Sigmoid colon (tissue), 7 donors: Measurements from ENCODE around the gene NUMB. TPM values are rescaled to one million over a fixed set of nuclear protein-coding genes. Genes with fewer than 3 reads are reported as not detected.

Experiments used
- DNase-seq: peaks from one replicate; pipeline ENCODE4 v3.0.0-alpha.2; 2019
- H3K27ac ChIP-seq, 4 donors: fragments of 200-600 bp; sonication (generic); one replicate each; pipeline ENCODE4 v1.5.1; 2016 to 2019; ENCODE audit warnings: mild to moderate bottlenecking in 1 of 4
- H3K27me3 ChIP-seq, 3 donors: fragments of 200-600 bp; sonication (generic); one replicate each; pipeline ENCODE4 v1.5.1; 2019; ENCODE audit warnings: mild to moderate bottlenecking in 1 of 3
- H3K36me3 ChIP-seq, 4 donors: fragments of 200-600 bp; sonication (generic); one replicate each; pipeline ENCODE4 v1.5.1; 2016 to 2019
- H3K4me1 ChIP-seq, 4 donors: fragments of 200-600 bp; sonication (generic); one replicate each; pipeline ENCODE4 v1.5.1; 2017 to 2019
- H3K4me3 ChIP-seq, 4 donors: fragments of 200-600 bp; sonication (generic); one replicate each; pipeline ENCODE4 v1.5.1; 2017 to 2019; ENCODE audit warnings: mild to moderate bottlenecking in 2 of 4, moderate library complexity in 1 of 4
- H3K9me3 ChIP-seq, 4 donors: fragments of 200-600 bp in 3 of 4; sonication (generic) in 3 of 4; one replicate each; pipeline versions ENCODE4 v1.5.1 to v1.6.1; 2013 to 2019
- CTCF ChIP-seq, 4 experiments: fragments of 450-650 bp in 3 of 4; fragments of 200-600 bp in 1 of 4; IDR thresholded peaks; one replicate each; pipeline ENCODE4 v1.5.1; 2016 to 2019; ENCODE audit warnings: antibody characterized with exemption in 4 of 4, mild to moderate bottlenecking in 3 of 4, moderate library complexity in 2 of 4
- EP300 ChIP-seq, 4 donors: sonication (generic); formaldehyde crosslinking; IDR thresholded peaks; one replicate each; pipeline ENCODE4 v1.6.1; 2017; ENCODE audit warnings: antibody characterized with exemption in 4 of 4
- POLR2A ChIP-seq, 2 donors: fragments of 450-650 bp; IDR thresholded peaks; one replicate each; pipeline ENCODE4 v1.6.1; 2016; ENCODE audit warnings: antibody characterized with exemption in 2 of 2, mild to moderate bottlenecking in 2 of 2, moderate library complexity in 2 of 2
- POLR2AphosphoS5 ChIP-seq, 4 donors: sonication (generic); formaldehyde crosslinking; IDR thresholded peaks; one replicate each; pipeline ENCODE4 v1.6.1; 2017; ENCODE audit warnings: antibody characterized with exemption in 4 of 4
- WGBS, 2 donors: extraction: QIAGEN DNeasy Blood & Tissue Kit; methylation state at CpG; one replicate each; pipeline ENCODE4 v1.1.7; 2013; 5-methylcytosine and 5-hydroxymethylcytosine counted together
- intact Hi-C: fragments of 100-400 bp; cut with DNase I; formaldehyde crosslinking; loops from one replicate; pipeline ENCODE4 v1.15.1; 2023
- polyA plus RNA-seq, 3 donors: library from polyadenylated mRNA; stranded (reverse); fragments of 200-250 nt; gene quantifications; one replicate each; pipeline ENCODE4 v1.2.3, GENCODE V29; 2013
- total RNA-seq, 4 donors: library from RNA; depleted of rRNA; stranded (reverse); fragments of >200 nt; gene quantifications; one replicate each; pipeline ENCODE4 v1.1.0, GENCODE V29; 2016
- donor health status: healthy with polysubstance abuse.
- donor health status: Bipolar disorder and iron deficiency.
- donor health status: healthy.

Gene NUMB
- total and polyA plus RNA-seq, 7 donors, result 37.6 to 80.3 (median 53.4) TPM

- Histone ChIP-seq H3K4me3 (no peak overlapping the region), H3K4me1 (no peaks in the 10 kb centered on the region), H3K27ac (no peak overlapping the region), H3K36me3 (peaks cover 0 to 49% (median 2%) of the 10 kb centered on the region in 4 donors), H3K27me3 (no peaks in the 10 kb centered on the region), H3K9me3 (no peaks in the 10 kb centered on the region)
- no peak for DNase-seq
- intact Hi-C loops, result loop anchor here (1.0 to 10.0 kb wide), 2 partner anchors 177 to 340 kb away; no protein-coding TSS in a partner anchor
- TF ChIP-seq POLR2AphosphoS5 (IDR thresholded peaks at IDR 0.05) (no peak), CTCF (IDR thresholded peaks at IDR 0.05) (peak; percentile 49 to 68 (median 64)), POLR2A (IDR thresholded peaks at IDR 0.05) (no peak), EP300 (IDR thresholded peaks at IDR 0.05) (no peak)
- 67 to 79% methylated on average over 1 of the region's 1 CpG for WGBS, 2 donors
Observed at GRCh38 chr14:73295198-73295796, 163.0 kb downstream of the NUMB start.

DNA sequence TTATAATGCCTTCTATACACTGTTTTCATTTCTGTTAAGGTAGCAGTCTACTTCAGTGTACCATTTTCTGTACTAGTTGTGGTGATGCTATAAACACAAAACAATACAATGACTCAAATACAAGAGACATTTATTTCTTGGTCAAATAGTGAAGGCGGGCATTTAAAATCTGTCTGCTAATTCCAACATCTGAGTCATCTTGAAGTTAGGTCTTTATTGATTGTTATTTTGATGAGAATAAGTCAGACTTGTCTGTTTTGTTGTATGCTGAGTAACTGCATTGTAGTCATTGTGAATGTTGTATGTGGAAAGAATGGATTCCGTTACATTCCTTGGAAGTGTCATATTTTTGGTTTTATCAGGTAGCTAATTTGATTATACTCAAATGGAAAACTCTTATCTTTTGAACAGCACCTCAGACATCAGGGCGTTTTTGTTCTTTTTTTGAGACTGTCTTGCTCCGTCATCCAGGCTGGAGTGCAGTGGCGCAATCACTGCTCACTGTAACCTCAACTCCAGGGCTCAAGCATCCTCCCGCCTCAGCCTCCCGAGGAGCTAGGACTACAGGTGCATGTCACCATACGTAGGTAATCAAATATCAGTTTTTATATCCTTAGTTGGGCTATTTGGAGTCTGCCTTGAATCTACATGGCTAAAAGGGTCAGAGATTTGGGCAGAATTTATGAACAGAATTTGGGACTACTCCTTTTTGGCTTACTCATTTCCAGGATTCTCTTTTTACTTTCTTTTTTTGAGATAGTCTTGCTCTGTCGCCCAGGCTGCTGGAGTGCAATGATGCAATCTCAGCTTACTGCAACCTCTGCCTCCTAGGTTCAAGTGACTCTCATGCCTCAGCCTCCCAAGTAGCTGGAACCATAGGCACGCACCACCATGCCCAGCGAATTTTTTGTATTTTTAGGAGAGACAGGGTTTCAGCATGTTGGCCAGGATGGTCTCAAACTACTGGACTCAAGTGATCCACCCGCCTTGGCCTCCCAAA lies 164.3 kb downstream of the NUMB start:
- no peak for TF ChIP-seq EP300 (IDR thresholded peaks at IDR 0.05)
- no peak for TF ChIP-seq POLR2AphosphoS5 (IDR thresholded peaks at IDR 0.05)
- TF ChIP-seq CTCF (IDR thresholded peaks at IDR 0.05), result no peak
- no peak for TF ChIP-seq POLR2A (IDR thresholded peaks at IDR 0.05)
- Histone ChIP-seq H3K4me3 (no peak overlapping the region), H3K4me1 (no peaks in the 10 kb centered on the region), H3K27ac (no peak overlapping the region), H3K36me3 (peaks cover 0 to 49% (median 2%) of the 10 kb centered on the region in 4 donors), H3K9me3 (no peaks in the 10 kb centered on the region), H3K27me3 (no peaks in the 10 kb centered on the region)
- 94 to 95% methylated on average over 12 of the region's 12 CpGs for WGBS, 2 donors
- DNase-seq, result no peak
- intact Hi-C loops, result loop anchor here (10.0 kb wide), 1 partner anchor 341 kb away; no protein-coding TSS in a partner anchor

GRCh38 chr14:73290279-73290678 lies 168.1 kb downstream of the NUMB start:
- no peak for DNase-seq
- intact Hi-C loops, result loop anchor here (10.0 kb wide), 1 partner anchor 345 kb away; no protein-coding TSS in a partner anchor
- 71 to 73% methylated on average over 4 of the region's 4 CpGs for WGBS, 2 donors
- H3K9me3 ChIP-seq, result no peaks in the 10 kb centered on the region
- H3K36me3 ChIP-seq, result peaks cover 0 to 62% (median 5%) of the 10 kb centered on the region in 4 donors
- no peak overlapping the region for H3K27ac ChIP-seq
- no peaks in the 10 kb centered on the region for H3K4me1 ChIP-seq
- H3K4me3 ChIP-seq, result no peak overlapping the region
- H3K27me3 ChIP-seq, result no peaks in the 10 kb centered on the region
- TF ChIP-seq CTCF (IDR thresholded peaks at IDR 0.05) (no peak), POLR2AphosphoS5 (IDR thresholded peaks at IDR 0.05) (no peak), EP300 (IDR thresholded peaks at IDR 0.05) (no peak), POLR2A (IDR thresholded peaks at IDR 0.05) (no peak)

- no peaks in the 10 kb centered on the region for H3K9me3 ChIP-seq
- intact Hi-C loops, result loop anchor here (10.0 kb wide), 1 partner anchor 345 kb away; no protein-coding TSS in a partner anchor
- no peak for DNase-seq
- WGBS, 2 donors, result 73 to 81% methylated on average over 3 of the region's 3 CpGs
- no peak for TF ChIP-seq CTCF (IDR thresholded peaks at IDR 0.05)
- TF ChIP-seq POLR2A (IDR thresholded peaks at IDR 0.05), result no peak
- TF ChIP-seq POLR2AphosphoS5 (IDR thresholded peaks at IDR 0.05), result no peak
- TF ChIP-seq EP300 (IDR thresholded peaks at IDR 0.05), result no peak
- H3K36me3 ChIP-seq, result peaks cover 0 to 67% (median 10%) of the 10 kb centered on the region in 4 donors
- H3K4me1 ChIP-seq, result no peaks in the 10 kb centered on the region
- no peak overlapping the region for H3K4me3 ChIP-seq
- no peak overlapping the region for H3K27ac ChIP-seq
- H3K27me3 ChIP-seq, result no peaks in the 10 kb centered on the region
Observed at GRCh38 chr14:73289729-73290128, 168.6 kb downstream of the NUMB start.
